Large intestine (tissue), 3 donors: ENCODE results near the gene NXN. TPM values are rescaled to one million over a fixed set of nuclear protein-coding genes. Genes with fewer than 3 reads are reported as not detected.
"Not testable (repeated sequence)": the region's sequence is repeated elsewhere in the genome, so short reads cannot be mapped to it uniquely, and the experiment has no call there.

Experiments
- DNase-seq, 2 donors: peaks; one replicate each; pipeline versions ENCODE4 v3.0.0 to v3.0.0-alpha.2; 2013
- H3K27ac ChIP-seq: one replicate; pipeline ENCODE4 v1.5.1; 2013; ENCODE audit warnings: low read length
- H3K27me3 ChIP-seq: 2 replicates; pipeline ENCODE4 v1.6.1; 2013; ENCODE audit warnings: low read length; ENCODE audit not compliant: control insufficient read depth, insufficient read depth
- H3K36me3 ChIP-seq: 2 replicates; pipeline ENCODE4 v1.6.1; 2013; ENCODE audit warnings: low read length; ENCODE audit not compliant: control insufficient read depth, insufficient read depth
- H3K4me1 ChIP-seq: one replicate; pipeline ENCODE4 v1.6.1; 2013; ENCODE audit warnings: low read length; ENCODE audit not compliant: control insufficient read depth, insufficient read depth
- H3K4me3 ChIP-seq: one replicate; pipeline ENCODE4 v1.5.1; 2013; ENCODE audit warnings: low read length
- H3K9me3 ChIP-seq: one replicate; pipeline ENCODE4 v1.6.1; 2013; ENCODE audit warnings: mild to moderate bottlenecking, low read depth, low read length, moderate library complexity; ENCODE audit not compliant: control insufficient read depth
- WGBS: methylation state at CpG from one replicate; pipeline ENCODE4 v1.1.5; 2013; ENCODE audit warnings: low lambda C conversion rate; ENCODE audit not compliant: insufficient coverage; 5-methylcytosine and 5-hydroxymethylcytosine counted together
- polyA plus RNA-seq: library from polyadenylated mRNA; unstranded; fragments of 120-200 nt; gene quantifications from one replicate; pipeline ENCODE4 v1.2.1, GENCODE V29; 2013

Gene NXN
- polyA plus RNA-seq, 1 donor: 22.3 TPM

DNA sequence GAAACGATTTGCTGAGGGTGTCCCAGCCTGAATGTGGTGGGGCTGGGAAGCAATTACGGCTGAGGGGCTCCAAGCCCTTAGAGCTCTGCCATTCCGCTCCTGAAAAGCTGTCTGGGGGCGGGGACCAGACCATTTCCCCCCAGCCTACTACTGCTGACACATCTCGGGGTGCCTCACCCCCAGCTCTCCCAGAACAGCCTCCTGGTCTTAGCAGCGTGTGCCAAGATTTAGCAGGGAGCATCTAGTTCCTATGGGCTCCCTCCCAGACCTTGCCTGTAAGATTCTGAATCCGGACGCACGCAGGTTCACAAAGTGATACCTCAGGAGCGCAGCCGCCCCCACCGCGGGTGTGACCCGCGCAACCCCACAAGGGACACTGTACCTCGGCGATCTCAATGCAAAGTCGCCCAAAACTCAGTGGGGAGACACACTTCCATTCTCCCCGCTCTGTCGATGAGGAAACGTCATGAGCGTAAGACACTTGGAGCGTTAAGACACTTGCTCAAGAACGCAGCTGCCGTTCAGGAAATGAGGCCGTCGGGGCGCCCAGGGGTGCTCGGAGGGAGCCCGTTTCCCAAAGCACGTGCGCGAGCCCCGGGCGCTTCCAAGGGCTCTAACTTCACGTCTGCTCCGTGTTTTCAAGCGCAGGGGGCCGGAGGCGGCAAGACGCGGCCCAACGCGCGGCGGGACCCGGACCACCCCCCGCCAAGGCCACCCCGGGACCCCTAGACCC lies 228.1 kb downstream of the NXN start:
- Histone ChIP-seq H3K4me3 (peak overlapping the region; percentile 64), H3K9me3 (no peaks in the 10 kb centered on the region), H3K4me1 (peaks cover 13% of the 10 kb centered on the region), H3K36me3 (peaks cover 19% of the 10 kb centered on the region), H3K27ac (peak overlapping the region; percentile 8), H3K27me3 (no peaks in the 10 kb centered on the region)
- DNase-seq: peak; percentile 19 to 67
- no CpG with 5 or more reads among the region's 49 CpGs for WGBS

DNA sequence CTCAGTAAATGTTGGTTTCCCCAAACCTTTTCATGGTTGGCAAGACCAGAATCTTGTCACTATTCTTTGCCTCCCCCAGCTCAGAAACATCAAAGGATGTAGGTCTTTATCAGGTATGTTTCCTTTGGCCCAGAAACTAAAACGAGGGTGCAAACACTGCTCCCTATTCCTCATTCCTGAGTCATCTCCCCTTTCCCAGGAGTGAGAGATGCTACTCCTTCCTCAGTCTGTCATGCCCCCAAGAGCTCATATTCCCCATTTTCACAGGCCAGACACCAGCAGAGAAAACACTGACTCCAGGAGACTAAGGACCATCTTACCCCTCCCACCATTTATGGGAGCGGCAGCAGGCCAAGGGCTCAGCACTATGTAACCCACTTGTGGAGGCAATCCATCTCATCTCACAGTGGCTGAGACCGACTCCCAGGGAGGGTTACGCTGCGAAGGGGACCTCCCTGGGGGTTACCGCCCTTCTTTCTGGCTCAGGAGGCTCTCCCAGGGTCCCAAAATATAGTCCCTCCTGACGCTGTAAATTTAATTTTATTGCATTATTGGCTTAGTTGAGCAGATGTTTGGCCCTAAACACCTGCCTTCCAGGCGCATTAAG lies 229.0 kb downstream of the NXN start:
- no peaks in the 10 kb centered on the region for H3K27me3 ChIP-seq
- H3K9me3 ChIP-seq: no peaks in the 10 kb centered on the region
- no peak overlapping the region for H3K27ac ChIP-seq
- peak overlapping the region; percentile 64 for H3K4me3 ChIP-seq
- H3K36me3 ChIP-seq: peaks cover 28% of the 10 kb centered on the region
- no peak for DNase-seq
- no CpG with 5 or more reads among the region's 8 CpGs for WGBS
- H3K4me1 ChIP-seq: peaks cover 13% of the 10 kb centered on the region

DNA sequence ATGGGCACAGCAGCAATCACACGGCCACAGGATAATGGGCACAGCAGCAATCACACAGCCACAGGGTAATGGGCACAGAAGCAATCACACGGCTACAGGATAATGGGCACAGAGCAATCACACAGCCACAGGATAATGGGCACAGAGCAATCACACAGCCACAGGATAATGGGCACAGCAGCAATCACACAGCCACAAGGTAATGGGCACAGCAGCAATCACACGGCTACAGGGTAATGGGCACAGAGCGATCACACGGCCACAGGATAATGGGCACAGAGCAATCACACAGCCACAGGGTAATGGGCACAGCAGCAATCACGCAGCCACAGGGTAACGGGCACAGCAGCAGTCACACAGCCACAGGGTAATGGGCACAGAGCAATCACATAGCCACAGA lies 230.2 kb downstream of the NXN start:
- not testable (repeated sequence) for H3K9me3 ChIP-seq, DNase-seq, H3K4me3 ChIP-seq, H3K27ac ChIP-seq, H3K27me3 ChIP-seq
- H3K4me1 ChIP-seq: peaks cover 13% of the 10 kb centered on the region
- H3K36me3 ChIP-seq: peaks cover 40% of the 10 kb centered on the region
- WGBS: no CpG with 5 or more reads among the region's 7 CpGs

Other genes with a start within 250 kb of the NXN start
- 26.5 TPM for gene TLCD3A, start 247.2 kb downstream of the NXN start, polyA plus RNA-seq
- gene GEMIN4, start 227.5 kb downstream of the NXN start, polyA plus RNA-seq: 18.4 TPM
- gene GLOD4, start 197.5 kb downstream of the NXN start, polyA plus RNA-seq: 149 TPM
- gene MRM3, start 197.4 kb downstream of the NXN start, polyA plus RNA-seq: 14.7 TPM
- 10.0 TPM for gene TIMM22, start 17.4 kb upstream of the NXN start, polyA plus RNA-seq
- 125 TPM for gene ABR, start 200.2 kb upstream of the NXN start, polyA plus RNA-seq